Measurements from ENCODE around the gene SMC1B. TPM values are rescaled to one million over a fixed set of nuclear protein-coding genes. Genes with fewer than 3 reads are reported as not detected.

Gene SMC1B
- total and polyA plus RNA-seq, 2 of the 8 experiments (the other 6 are each of a cell fraction or from before 2014, with no cell fraction given): 0.02 TPM; not detected in 1

DNA sequence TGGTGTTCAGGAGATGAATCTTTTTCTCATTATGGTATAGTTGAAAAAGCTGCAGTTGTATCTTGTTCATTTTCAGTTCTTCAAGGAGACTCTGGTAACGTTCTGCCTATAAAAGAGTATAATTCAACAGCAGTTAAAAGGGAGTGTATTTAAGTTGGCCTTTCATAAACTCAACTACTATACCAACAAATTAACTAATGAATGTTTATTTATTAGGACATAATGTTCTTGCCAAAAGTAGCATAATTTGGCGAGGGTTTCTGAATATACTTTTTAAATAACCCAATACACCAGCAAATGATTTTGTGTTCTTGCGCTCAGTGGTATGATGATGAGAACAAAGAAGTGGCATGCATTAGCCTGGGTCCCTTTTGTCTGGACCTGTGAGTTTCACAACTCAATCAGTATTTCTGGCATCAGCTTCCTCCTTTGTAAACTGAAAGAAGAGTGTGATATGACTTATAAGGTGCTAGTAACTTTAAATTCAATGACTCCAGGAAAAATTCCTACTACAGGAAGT lies 10.9 kb downstream of the SMC1B start:
- no peak overlapping the region for H3K14ac ChIP-seq (ENCODE audit: insufficient read length)
- no peak overlapping the region for H2AFZ ChIP-seq (ENCODE audit: low read length)
- ChIA-PET CTCF (ENCODE audit: partially characterized antibody) (interaction anchor here (0.6 to 2.8 kb wide), 5 partner anchors 52 to 240 kb away, joined by 3 to 11 read pairs (median 3); no protein-coding TSS in a partner anchor), POLR2A (ENCODE audit: partially characterized antibody) (no interaction called here)
- no peak overlapping the region for H3K4me3 ChIP-seq (ENCODE audit: extremely low read depth in 1 of 4, insufficient read depth in 2 of 4, low read depth in 3 of 4, low read length in 4 of 4)
- no peak overlapping the region for H2BK15ac ChIP-seq (ENCODE audit: low read length)
- no peaks in the 10 kb centered on the region; a peak in 1 of 7 replicates for H3K27me3 ChIP-seq (replicated peaks in 1 of 4; ENCODE audit: control insufficient read depth in 3 of 4, extremely low read depth in 1 of 4, insufficient read depth in 3 of 4, low read length in 3 of 4)
- WGBS, 2 experiments (ENCODE audit: extremely low coverage in 1 of 2, insufficient coverage in 1 of 2, insufficient read length in 1 of 2, insufficient replicate concordance in 2 of 2, low coverage in 1 of 2, low lambda C conversion rate in 2 of 2, missing lambda C conversion rate in 1 of 2): 86% methylated on average over 3 of the region's 3 CpGs; no CpG with 5 or more reads in 1 of the 2 experiments
- H3K23me2 ChIP-seq (ENCODE audit: low read depth, low read length): no peaks in the 10 kb centered on the region
- H3K4me2 ChIP-seq (ENCODE audit: insufficient read depth in 1 of 2, low read depth in 2 of 2, low read length in 2 of 2): no peak overlapping the region
- no peak overlapping the region for H3K56ac ChIP-seq (replicated peaks; ENCODE audit: insufficient read length, low read depth, low read length)
- H2BK12ac ChIP-seq (ENCODE audit: low read depth, low read length): no peak overlapping the region
- H4K20me1 ChIP-seq (replicated peaks in 1 of 2; ENCODE audit: control insufficient read depth in 1 of 2, insufficient read depth in 2 of 2, low read length in 2 of 2): no peaks in the 10 kb centered on the region
- no peak for DNase-seq (ENCODE audit: low read depth in 1 of 2, low spot score in 2 of 2)
- H2BK20ac ChIP-seq (ENCODE audit: low read length): no peak overlapping the region
- H3K79me1 ChIP-seq (ENCODE audit: low read depth, low read length): no peaks in the 10 kb centered on the region
- no peak overlapping the region for H4K5ac ChIP-seq (ENCODE audit: insufficient read length, low read depth, low read length)
- H3K18ac ChIP-seq (ENCODE audit: extremely low read depth, low read length): no peak overlapping the region
- no peak overlapping the region for H3K9ac ChIP-seq (replicated peaks in 1 of 4; ENCODE audit: extremely low read depth in 1 of 4, low read depth in 3 of 4, low read length in 3 of 4)
- no peak overlapping the region for H4K8ac ChIP-seq (ENCODE audit: extremely low read depth, insufficient read depth, low read length)
- TF ChIP-seq SIRT6 (IDR thresholded peaks at IDR 0.05; ENCODE audit: low read length) (no peak), EZH2 (IDR thresholded peaks at IDR 0.05; ENCODE audit: low read depth, low read length, severe bottlenecking) (no peak), CBX5 (IDR thresholded peaks at IDR 0.05; ENCODE audit: low read depth, low read length) (no peak), RFX5 (IDR thresholded peaks at IDR 0.05; ENCODE audit: borderline replicate concordance, low read depth, low read length) (no peak), TAF7 (optimal IDR thresholded peaks at IDR 0.05; ENCODE audit: borderline replicate concordance, low read depth, low read length) (no peak), POU5F1 (IDR thresholded peaks at IDR 0.05; ENCODE audit: low read depth, low read length) (no peak), RXRA (IDR thresholded peaks at IDR 0.05; ENCODE audit: insufficient read depth, low read depth, low read length) (no peak), TBP (IDR thresholded peaks at IDR 0.05; ENCODE audit: low read depth, low read length) (no peak), TCF12 (IDR thresholded peaks at IDR 0.05; ENCODE audit: low read depth, low read length) (no peak), SIX5 (IDR thresholded peaks at IDR 0.05; ENCODE audit: low read depth, low read length) (no peak), BRCA1 (IDR thresholded peaks at IDR 0.05; ENCODE audit: low read depth, low read length) (no peak), SP2 (IDR thresholded peaks at IDR 0.05; ENCODE audit: low read length) (no peak), BCL11A (IDR thresholded peaks at IDR 0.05; ENCODE audit: low read depth in 2 of 2, low read length in 2 of 2) (no peak)
- no peaks in the 10 kb centered on the region for H3K36me3 ChIP-seq (ENCODE audit: control insufficient read depth in 2 of 4, insufficient read depth in 4 of 4, low read length in 3 of 4)
- FAIRE-seq: no peak
- H3K23ac ChIP-seq (ENCODE audit: insufficient read length): no peak overlapping the region
- H3K27ac ChIP-seq (ENCODE audit: low read depth, low read length): no peak overlapping the region
- no peak overlapping the region for H3K4ac ChIP-seq (replicated peaks; ENCODE audit: insufficient read length, low read depth, low read length)
- no peak overlapping the region for H4K91ac ChIP-seq (replicated peaks; ENCODE audit: insufficient read length, low read length)
- H2BK5ac ChIP-seq (ENCODE audit: low read depth, low read length): no peak overlapping the region
- H3K79me2 ChIP-seq (ENCODE audit: control insufficient read depth in 1 of 2, insufficient read depth in 2 of 2, low read length in 2 of 2): no peaks in the 10 kb centered on the region
- H2BK120ac ChIP-seq (replicated peaks; ENCODE audit: low read depth, low read length): no peak overlapping the region
- H3K9me3 ChIP-seq (ENCODE audit: insufficient read depth in 2 of 2, low read depth in 1 of 2, low read length in 1 of 2): no peaks in the 10 kb centered on the region
- no peak overlapping the region for H2AK5ac ChIP-seq (ENCODE audit: low read depth, low read length)
- H3K4me1 ChIP-seq (replicated peaks in 1 of 4; ENCODE audit: control insufficient read depth in 3 of 4, insufficient read depth in 4 of 4, low read length in 3 of 4): no peaks in the 10 kb centered on the region
